HepG2 (cell line): ENCODE measurements around the gene HSP90AB1. TPM values are rescaled to one million over a fixed set of nuclear protein-coding genes. Genes with fewer than 3 reads are reported as not detected.
A peak's percentile ranks its signal among the peaks of the same experiment; 100 is the strongest.

ENCODE experiments used
- GABPB1 ChIP-seq: IDR thresholded peaks from 2 replicates; pipeline ENCODE4 v1.6.1; 2016; ENCODE audit warnings: mild to moderate bottlenecking, missing genetic modification reagents, moderate library complexity, missing compliant biosample characterization
- NAIF1 ChIP-seq: sonication (generic); formaldehyde crosslinking; IDR thresholded peaks from 2 replicates; pipeline ENCODE4 v1.5.0; 2020; ENCODE audit warnings: mild to moderate bottlenecking, missing genetic modification reagents, borderline replicate concordance
- RAD21 ChIP-seq: fragments of 450-650 bp; formaldehyde crosslinking; IDR thresholded peaks from 2 replicates; pipeline ENCODE4 v1.5.0; 2020; ENCODE audit warnings: mild to moderate bottlenecking
- RARA ChIP-seq: IDR thresholded peaks from 2 replicates; pipeline ENCODE4 v1.6.1; 2016; ENCODE audit warnings: missing genetic modification reagents, missing compliant biosample characterization
- RBFOX2 ChIP-seq: fragments of 200-400 bp; formaldehyde crosslinking; IDR thresholded peaks from 2 replicates; pipeline ENCODE4 v1.6.1; 2017; ENCODE audit warnings: low read depth, mild to moderate bottlenecking, low read length
- SP2 ChIP-seq: sonication (generic); formaldehyde crosslinking; IDR thresholded peaks from 2 replicates; pipeline ENCODE4 v1.5.1; 2020; ENCODE audit warnings: mild to moderate bottlenecking, missing genetic modification reagents
- SRF ChIP-seq: IDR thresholded peaks from 2 replicates; pipeline ENCODE4 v1.6.1; 2011; ENCODE audit warnings: mild to moderate bottlenecking, low read depth, low read length, moderate library complexity
- TFAP4 ChIP-seq: sonication (generic); IDR thresholded peaks from 2 replicates; pipeline ENCODE4 v1.6.1; 2016; ENCODE audit warnings: low read depth, borderline replicate concordance
- ZFP41 ChIP-seq: sonication (generic); formaldehyde crosslinking; IDR thresholded peaks from 2 replicates; pipeline ENCODE4 v1.4.0; 2020; ENCODE audit warnings: mild to moderate bottlenecking, missing genetic modification reagents, borderline replicate concordance
- ZMAT3 ChIP-seq: sonication (generic); formaldehyde crosslinking; conservative IDR thresholded peaks from 2 replicates; pipeline ENCODE4 v1.7.0; 2021; ENCODE audit warnings: missing genetic modification reagents
- ZNF17 ChIP-seq: sonication (generic); formaldehyde crosslinking; IDR thresholded peaks from 2 replicates; pipeline ENCODE4 v1.5.0; 2020; ENCODE audit warnings: mild to moderate bottlenecking, missing genetic modification reagents
- ZNF670 ChIP-seq: sonication (generic); formaldehyde crosslinking; IDR thresholded peaks from 2 replicates; pipeline ENCODE4 v1.8.0; 2022; ENCODE audit warnings: mild to moderate bottlenecking, missing genetic modification reagents, borderline replicate concordance
- ZNF678 ChIP-seq: sonication (generic); formaldehyde crosslinking; IDR thresholded peaks from 2 replicates; pipeline ENCODE4 v1.4.0; 2020; ENCODE audit warnings: mild to moderate bottlenecking, missing genetic modification reagents
- ZNF687 ChIP-seq: sonication (generic); formaldehyde crosslinking; IDR thresholded peaks from 2 replicates; pipeline ENCODE4 v1.5.1; 2020; ENCODE audit warnings: mild to moderate bottlenecking, missing genetic modification reagents, moderate library complexity
- ZNF709 ChIP-seq: sonication (generic); formaldehyde crosslinking; IDR thresholded peaks from 2 replicates; pipeline ENCODE4 v1.5.0; 2020; ENCODE audit warnings: mild to moderate bottlenecking, missing genetic modification reagents
- ZNF780A ChIP-seq: sonication (generic); formaldehyde crosslinking; IDR thresholded peaks from 2 replicates; pipeline ENCODE4 v1.8.0; 2022; ENCODE audit warnings: mild to moderate bottlenecking, missing genetic modification reagents, moderate library complexity
- polyA plus RNA-seq, 8 experiments: library from polyadenylated mRNA; depleted of rRNA in 3 of 8; stranded (reverse) in 7 of 8; unstranded in 1 of 8; fragments of >200 nt; fragmentation: Illumina TruSeq in 4 of 8; extraction: Trizol in 4 of 8; gene quantifications; 2 replicates each; pipeline versions ENCODE4 v1.2.1 to v1.2.3, GENCODE V29; 2011 to 2016; ENCODE audit warnings: low read depth in 4 of 8, missing spikeins in 1 of 8, mixed read lengths in 1 of 8; ENCODE audit not compliant: insufficient read depth in 1 of 8
- total RNA-seq, 5 experiments: library from RNA; depleted of rRNA; stranded (reverse); fragments of >200 nt; fragmentation: Illumina TruSeq; extraction: Trizol; gene quantifications; 2 replicates each; pipeline ENCODE4 v1.2.3, GENCODE V29; 2016; ENCODE audit warnings: low read depth in 1 of 5
- TF ChIP-seq, protein P1 (sequence below): sonication (generic); formaldehyde crosslinking; IDR thresholded peaks from 2 replicates; pipeline ENCODE4 v1.4.0; 2020; ENCODE audit warnings: missing genetic modification reagents
- TF ChIP-seq, protein P2 (sequence below): sonication (generic); formaldehyde crosslinking; IDR thresholded peaks from 2 replicates; pipeline ENCODE4 v1.8.1; 2023; ENCODE audit warnings: mild to moderate bottlenecking, missing genetic modification reagents

Gene HSP90AB1
- total and polyA plus RNA-seq, 2 of the 13 experiments (the other 11 are each of a cell fraction or from before 2014, with no cell fraction given), result 1,325 to 1,472 TPM

GRCh38 chr6:44247338-44248302 is 719 bp downstream of the HSP90AB1 start (continued):
- TF ChIP-seq, protein P1, sequence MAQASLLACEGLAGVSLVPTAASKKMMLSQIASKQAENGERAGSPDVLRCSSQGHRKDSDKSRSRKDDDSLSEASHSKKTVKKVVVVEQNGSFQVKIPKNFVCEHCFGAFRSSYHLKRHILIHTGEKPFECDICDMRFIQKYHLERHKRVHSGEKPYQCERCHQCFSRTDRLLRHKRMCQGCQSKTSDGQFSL, result peak; percentile 31; the same call in 1 of the 2 replicates
- TF ChIP-seq GABPB1 (CRISPR knock-in tag) (peak; percentile 91; the same call in 1 of the 2 replicates), RBFOX2 (peak; percentile 98), ZFP41 (CRISPR knock-in tag) (0 out of 2 replicates have a peak, but pooled peaks have one; percentile 41), ZNF687 (peak; percentile 97), ZNF17 (CRISPR knock-in tag) (0 out of 2 replicates have a peak, but pooled peaks have one; percentile 5), SRF (no peak), TFAP4 (no peak), NAIF1 (CRISPR knock-in tag) (peak; percentile 86; the same call in 1 of the 2 replicates), ZMAT3 (CRISPR knock-in tag) (peak; percentile 62), ZNF709 (CRISPR knock-in tag) (peak; percentile 55), ZNF678 (CRISPR knock-in tag) (0 out of 2 replicates have a peak, but pooled peaks have one; percentile 14), SP2 (CRISPR knock-in tag) (no peak), ZNF670 (CRISPR knock-in tag) (0 out of 2 replicates have a peak, but pooled peaks have one; percentile 20), RAD21 (0 out of 2 replicates have a peak, but pooled peaks have one; percentile 4), ZNF780A (0 out of 2 replicates have a peak, but pooled peaks have one; percentile 55), RARA (no peak)
- TF ChIP-seq, protein P2, sequence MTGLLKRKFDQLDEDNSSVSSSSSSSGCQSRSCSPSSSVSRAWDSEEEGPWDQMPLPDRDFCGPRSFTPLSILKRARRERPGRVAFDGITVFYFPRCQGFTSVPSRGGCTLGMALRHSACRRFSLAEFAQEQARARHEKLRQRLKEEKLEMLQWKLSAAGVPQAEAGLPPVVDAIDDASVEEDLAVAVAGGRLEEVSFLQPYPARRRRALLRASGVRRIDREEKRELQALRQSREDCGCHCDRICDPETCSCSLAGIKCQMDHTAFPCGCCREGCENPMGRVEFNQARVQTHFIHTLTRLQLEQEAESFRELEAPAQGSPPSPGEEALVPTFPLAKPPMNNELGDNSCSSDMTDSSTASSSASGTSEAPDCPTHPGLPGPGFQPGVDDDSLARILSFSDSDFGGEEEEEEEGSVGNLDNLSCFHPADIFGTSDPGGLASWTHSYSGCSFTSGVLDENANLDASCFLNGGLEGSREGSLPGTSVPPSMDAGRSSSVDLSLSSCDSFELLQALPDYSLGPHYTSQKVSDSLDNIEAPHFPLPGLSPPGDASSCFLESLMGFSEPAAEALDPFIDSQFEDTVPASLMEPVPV (CRISPR knock-in tag), result peak; percentile 65; the same call in 1 of the 2 replicates
